ENCODE data around the gene PLEKHA4.

DNA sequence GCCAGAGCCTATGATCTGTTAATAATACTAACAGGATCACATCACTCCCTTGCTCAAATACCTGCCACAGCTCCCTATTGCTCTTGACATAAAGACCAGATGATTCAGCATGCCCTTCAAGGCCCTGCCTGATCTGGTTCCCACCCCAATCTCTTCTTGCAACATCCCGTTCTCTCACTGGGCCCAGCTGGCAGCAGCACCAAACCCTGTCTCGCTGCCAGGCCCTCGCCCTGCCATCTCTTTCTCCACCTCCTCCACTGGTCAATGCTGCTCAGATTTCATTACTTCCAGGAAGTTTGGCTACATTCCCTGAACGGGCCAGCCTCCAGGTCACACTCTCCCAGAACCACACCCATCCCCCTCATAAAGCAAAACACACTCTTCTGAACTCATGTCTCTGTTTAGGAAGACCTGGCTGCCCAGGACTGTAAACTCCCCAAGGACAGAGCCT lies 49.0 kb downstream of the PLEKHA4 start:
- TF ChIP-seq CTCF (conservative IDR thresholded peaks at IDR 0.05; ENCODE audit: low read depth, low read length), result no peak
- TF ChIP-seq EZH2 (IDR thresholded peaks at IDR 0.05; ENCODE audit: borderline replicate concordance, low read depth, low read length, poor library complexity, severe bottlenecking), result no peak
